Lung (tissue), 12 donors: ENCODE data around the gene NRG3. TPM values are rescaled to one million over a fixed set of nuclear protein-coding genes. Genes with fewer than 3 reads are reported as not detected.

Experiments used
- ATAC-seq: fragments of 200-7000 bp; cut with Tn5 transposase; one replicate; pipeline ENCODE4 v1.9.1; 2020; ENCODE audit warnings: moderate number of reproducible peaks; ENCODE audit not compliant: insufficient read depth, low FRiP score
- DNase-seq, 3 donors: peaks; one replicate each; pipeline ENCODE4 v3.0.0-alpha.2; 2013 to 2017
- H3K27ac ChIP-seq, 2 donors: one replicate each; pipeline ENCODE4 v1.5.1; 2013; ENCODE audit warnings: mild to moderate bottlenecking in 2 of 2, moderate library complexity in 2 of 2, control low read depth in 1 of 2, inconsistent platforms in 1 of 2, low read depth in 1 of 2, low read length in 1 of 2
- H3K27me3 ChIP-seq, 3 donors: one replicate each; pipeline ENCODE4 v1.5.1; 2013; ENCODE audit warnings: low read length in 2 of 3; ENCODE audit not compliant: control insufficient read depth in 3 of 3, insufficient read depth in 3 of 3
- H3K36me3 ChIP-seq, 4 donors: one replicate each; pipeline ENCODE4 v1.5.1; 2013; ENCODE audit warnings: low read length in 4 of 4, mild to moderate bottlenecking in 1 of 4, moderate library complexity in 1 of 4; ENCODE audit not compliant: control insufficient read depth in 4 of 4, insufficient read depth in 4 of 4
- H3K4me1 ChIP-seq, 5 donors: one replicate each; pipeline ENCODE4 v1.5.1; 2013; ENCODE audit warnings: low read length in 5 of 5, mild to moderate bottlenecking in 2 of 5, moderate library complexity in 1 of 5; ENCODE audit not compliant: control insufficient read depth in 5 of 5, insufficient read depth in 5 of 5
- H3K4me3 ChIP-seq: one replicate; pipeline ENCODE4 v1.5.1; 2013; ENCODE audit warnings: mild to moderate bottlenecking, control low read depth, moderate library complexity
- H3K9ac ChIP-seq, 2 donors: one replicate each; pipeline ENCODE4 v1.5.1; 2013; ENCODE audit warnings: low read length in 2 of 2, control low read depth in 1 of 2; ENCODE audit not compliant: insufficient read depth in 1 of 2
- H3K9me3 ChIP-seq, 4 donors: one replicate each; pipeline ENCODE4 v1.5.1; 2013; ENCODE audit warnings: low read length in 3 of 4, mild to moderate bottlenecking in 1 of 4, moderate library complexity in 1 of 4; ENCODE audit not compliant: control insufficient read depth in 4 of 4, insufficient read depth in 3 of 4
- WGBS, 2 donors: extraction: QIAGEN DNeasy Blood & Tissue Kit; methylation state at CpG; one replicate each; pipeline ENCODE4 v1.1.7; 2013; 5-methylcytosine and 5-hydroxymethylcytosine counted together
- polyA plus RNA-seq, 2 donors: library from polyadenylated mRNA; stranded (reverse); fragments of 200-250 nt; gene quantifications; one replicate each; pipeline ENCODE4 v1.2.1, GENCODE V29; 2013
- total RNA-seq, 2 donors: library from RNA; depleted of rRNA in 1 of 2; stranded (reverse); fragments of >200 nt in 1 of 2; gene quantifications; one replicate each; pipeline ENCODE4 v1.2.1, GENCODE V29; 2014 to 2021
- TF ChIP-seq, protein P1 (sequence below): IDR thresholded peaks from 2 replicates; pipeline ENCODE4 v1.5.1; 2012; ENCODE audit warnings: mild to moderate bottlenecking; ENCODE audit errors: control extremely low read depth, extremely low read depth
- donor health status: control.
- donor health status: control.
- donor health status: Bipolar disorder and iron deficiency.
- donor health status: healthy.
- donor health status: DM: yes; HTN: yes; CAD: no.

NRG3 gene
- total and polyA plus RNA-seq, 4 donors = 0.49 to 2.0 (median 0.84) TPM

DNA sequence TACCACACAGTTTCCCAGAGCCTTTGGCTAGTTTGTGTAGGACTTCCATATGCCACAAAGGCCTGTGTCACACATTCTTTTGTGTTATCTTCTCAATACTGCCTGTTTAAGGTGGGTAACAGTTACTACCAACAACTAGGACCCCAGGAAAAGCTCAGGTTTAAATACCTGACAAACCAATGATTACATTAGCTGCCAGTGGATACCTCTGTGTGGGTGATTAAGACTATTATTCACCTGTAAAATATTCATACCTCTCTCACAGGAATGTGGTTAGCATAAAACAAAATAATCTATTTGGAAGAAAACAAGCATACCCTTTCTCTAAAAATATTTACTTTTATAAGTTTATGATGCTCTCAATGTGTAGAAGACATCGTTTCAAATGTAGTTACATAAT lies 1007.7 kb downstream of the NRG3 start:
- Histone ChIP-seq H3K4me1 (peaks cover 0 to 6% (median 0%) of the 10 kb centered on the region in 5 donors), H3K9ac (no peak overlapping the region), H3K36me3 (no peaks in the 10 kb centered on the region), H3K4me3 (no peak overlapping the region), H3K27me3 (no peaks in the 10 kb centered on the region), H3K27ac (no peak overlapping the region), H3K9me3 (no peaks in the 10 kb centered on the region)
- 74 to 88% methylated on average over 1 of the region's 1 CpG for WGBS, 2 donors
- TF ChIP-seq, protein P1, sequence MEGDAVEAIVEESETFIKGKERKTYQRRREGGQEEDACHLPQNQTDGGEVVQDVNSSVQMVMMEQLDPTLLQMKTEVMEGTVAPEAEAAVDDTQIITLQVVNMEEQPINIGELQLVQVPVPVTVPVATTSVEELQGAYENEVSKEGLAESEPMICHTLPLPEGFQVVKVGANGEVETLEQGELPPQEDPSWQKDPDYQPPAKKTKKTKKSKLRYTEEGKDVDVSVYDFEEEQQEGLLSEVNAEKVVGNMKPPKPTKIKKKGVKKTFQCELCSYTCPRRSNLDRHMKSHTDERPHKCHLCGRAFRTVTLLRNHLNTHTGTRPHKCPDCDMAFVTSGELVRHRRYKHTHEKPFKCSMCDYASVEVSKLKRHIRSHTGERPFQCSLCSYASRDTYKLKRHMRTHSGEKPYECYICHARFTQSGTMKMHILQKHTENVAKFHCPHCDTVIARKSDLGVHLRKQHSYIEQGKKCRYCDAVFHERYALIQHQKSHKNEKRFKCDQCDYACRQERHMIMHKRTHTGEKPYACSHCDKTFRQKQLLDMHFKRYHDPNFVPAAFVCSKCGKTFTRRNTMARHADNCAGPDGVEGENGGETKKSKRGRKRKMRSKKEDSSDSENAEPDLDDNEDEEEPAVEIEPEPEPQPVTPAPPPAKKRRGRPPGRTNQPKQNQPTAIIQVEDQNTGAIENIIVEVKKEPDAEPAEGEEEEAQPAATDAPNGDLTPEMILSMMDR = no peak
- no peak for DNase-seq
- no peak for ATAC-seq

- ATAC-seq = no peak
- peaks cover 0 to 15% (median 0%) of the 10 kb centered on the region in 5 donors for H3K4me1 ChIP-seq
- no peak overlapping the region for H3K27ac ChIP-seq
- no peaks in the 10 kb centered on the region for H3K36me3 ChIP-seq
- H3K9ac ChIP-seq = no peak overlapping the region
- no peaks in the 10 kb centered on the region for H3K27me3 ChIP-seq
- H3K4me3 ChIP-seq = no peak overlapping the region
- WGBS, 2 donors = 50 to 77% methylated on average over 1 of the region's 1 CpG
- H3K9me3 ChIP-seq = no peaks in the 10 kb centered on the region
- TF ChIP-seq, protein P1 = no peak
- no peak for DNase-seq
Observed at GRCh38 chr10:82883603-82884002, 1008.6 kb downstream of the NRG3 start.

GRCh38 chr10:82887488-82887887 lies 1012.5 kb downstream of the NRG3 start:
- peaks cover 0 to 18% (median 0%) of the 10 kb centered on the region in 5 donors for H3K4me1 ChIP-seq
- H3K9ac ChIP-seq = no peak overlapping the region
- peak in 1 of 3 donors; percentile 29 for DNase-seq
- no peak overlapping the region for H3K4me3 ChIP-seq
- 66 to 77% methylated on average over 1 of the region's 1 CpG for WGBS, 2 donors
- H3K9me3 ChIP-seq = no peaks in the 10 kb centered on the region
- TF ChIP-seq, protein P1 = no peak
- no peak overlapping the region for H3K27ac ChIP-seq
- ATAC-seq = no peak
- no peaks in the 10 kb centered on the region for H3K36me3 ChIP-seq
- no peaks in the 10 kb centered on the region for H3K27me3 ChIP-seq

DNA sequence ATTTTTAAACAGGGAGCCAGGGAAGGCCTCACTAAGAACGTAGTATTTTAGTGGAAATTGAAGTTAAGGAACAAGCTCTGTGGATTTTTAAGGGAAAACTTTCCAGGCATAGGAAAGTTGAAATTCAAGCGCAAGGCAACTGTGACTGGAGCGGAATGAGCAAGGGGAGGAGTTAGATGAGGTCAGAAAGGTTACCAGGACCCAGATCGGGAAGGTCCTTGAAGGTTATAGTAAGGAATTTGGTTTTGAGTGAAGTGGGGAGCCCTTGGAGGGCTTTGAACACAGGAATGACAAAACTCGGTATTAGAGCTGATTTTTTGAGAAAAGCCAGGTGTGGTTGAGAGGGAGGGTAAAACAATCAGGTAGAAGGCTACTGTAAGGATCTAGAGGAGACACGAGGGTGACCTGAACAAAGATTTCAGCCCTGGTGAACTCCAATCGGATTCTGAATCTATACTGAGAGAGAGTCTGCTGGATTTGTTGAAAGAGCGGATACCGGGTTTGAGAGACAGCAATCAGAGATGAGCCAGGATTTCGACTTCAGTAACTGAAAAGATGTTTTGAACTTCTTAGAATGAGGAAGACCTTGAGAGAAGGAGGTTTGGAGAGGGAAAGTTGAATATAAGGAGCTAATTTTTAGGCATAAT lies 1013.9 kb downstream of the NRG3 start:
- DNase-seq (no peak), ATAC-seq (no peak)
- 61 to 62% methylated on average over 10 of the region's 10 CpGs for WGBS, 2 donors
- Histone ChIP-seq H3K27ac (no peak overlapping the region), H3K9ac (no peak overlapping the region), H3K4me3 (no peak overlapping the region), H3K4me1 (peaks cover 0 to 18% (median 0%) of the 10 kb centered on the region in 5 donors), H3K36me3 (no peaks in the 10 kb centered on the region), H3K9me3 (no peaks in the 10 kb centered on the region), H3K27me3 (no peaks in the 10 kb centered on the region)
- TF ChIP-seq, protein P1 = no peak
